CD4-positive, alpha-beta memory T cell (primary cell): ENCODE results near the gene TSR3. TPM values are rescaled to one million over a fixed set of nuclear protein-coding genes. Genes with fewer than 3 reads are reported as not detected.

Source experiments
- CTCF ChIA-PET: fragments of 350-600 bp; sonication (Branson Sonifier 250); formaldehyde crosslinking; loops from one replicate; lab custom pipeline; 2021; ENCODE audit warnings: inconsistent platforms; ENCODE audit not compliant: partially characterized antibody; lab: Charles Lee
- POLR2A ChIA-PET: fragments of 350-600 bp; sonication (Branson Sonifier 250); formaldehyde crosslinking; loops from one replicate; lab custom pipeline; 2021; ENCODE audit not compliant: partially characterized antibody; lab: Charles Lee
- DNase-seq, 5 donors: peaks; one replicate each; pipeline versions ENCODE4 v3.0.0 to v3.0.0-alpha.2; 2020 to 2022; ENCODE audit warnings: mixed read lengths in 1 of 5
- H3K27ac ChIP-seq: one replicate; pipeline ENCODE4 v1.7.0; 2013; ENCODE audit warnings: low read depth, low read length
- H3K27me3 ChIP-seq: 2 replicates; pipeline ENCODE4 v1.7.0; 2013; ENCODE audit warnings: mild to moderate bottlenecking, low read length, moderate library complexity; ENCODE audit not compliant: insufficient read depth
- H3K36me3 ChIP-seq: 2 replicates; pipeline ENCODE4 v1.7.0; 2013; ENCODE audit warnings: mild to moderate bottlenecking, low read length, moderate library complexity; ENCODE audit not compliant: insufficient read depth
- H3K4me1 ChIP-seq: 2 replicates; pipeline ENCODE4 v1.7.0; 2013; ENCODE audit warnings: mild to moderate bottlenecking, low read length, moderate library complexity; ENCODE audit not compliant: insufficient read depth
- H3K4me3 ChIP-seq, 2 donors: one replicate each; pipeline ENCODE4 v1.7.0; 2013; ENCODE audit warnings: low read length in 2 of 2, mild to moderate bottlenecking in 1 of 2
- H3K9me3 ChIP-seq, 2 donors: one replicate each; pipeline ENCODE4 v1.7.0; 2013; ENCODE audit warnings: low read length in 2 of 2, control low read depth in 1 of 2; ENCODE audit not compliant: control insufficient read depth in 1 of 2
- H3K27ac Mint-ChIP-seq, 7 donors: one replicate each; pipeline ENCODE4 v1.8.0; 2020 to 2021; ENCODE audit warnings: mixed read lengths in 7 of 7, mild to moderate bottlenecking in 6 of 7, inconsistent platforms in 3 of 7, moderate library complexity in 3 of 7
- H3K27me3 Mint-ChIP-seq, 2 donors: one replicate each; pipeline ENCODE4 v1.8.0; 2020 to 2021; ENCODE audit warnings: mixed read lengths in 2 of 2
- H3K36me3 Mint-ChIP-seq, 2 donors: one replicate each; pipeline ENCODE4 v1.8.0; 2020 to 2021; ENCODE audit warnings: mixed read lengths in 2 of 2, inconsistent platforms in 1 of 2, mild to moderate bottlenecking in 1 of 2
- H3K4me1 Mint-ChIP-seq, 4 donors: one replicate each; pipeline ENCODE4 v1.8.0; 2020 to 2021; ENCODE audit warnings: mixed read lengths in 4 of 4, mild to moderate bottlenecking in 1 of 4
- H3K4me3 Mint-ChIP-seq, 8 donors: one replicate each; pipeline ENCODE4 v1.8.0; 2020 to 2021; ENCODE audit warnings: mixed read lengths in 8 of 8, mild to moderate bottlenecking in 7 of 8, moderate library complexity in 6 of 8, inconsistent platforms in 3 of 8
- H3K9me3 Mint-ChIP-seq, 8 donors: one replicate each; pipeline ENCODE4 v1.8.0; 2020 to 2021; ENCODE audit warnings: mixed read lengths in 8 of 8, mild to moderate bottlenecking in 5 of 8, inconsistent platforms in 3 of 8, moderate library complexity in 1 of 8
- intact Hi-C: fragments of 100-400 bp; cut with micrococcal nuclease; formaldehyde crosslinking; loops from one replicate; pipeline ENCODE4 v1.15.1; 2023
- polyA plus RNA-seq, 2 donors: library from polyadenylated mRNA; unstranded; fragments of 300-500 nt; fragmentation: Illumina TruSeq; gene quantifications; one replicate each; pipeline ENCODE4 v1.2.3, GENCODE V29; 2021
- total RNA-seq, 2 experiments: library from RNA; stranded (reverse); gene quantifications; one replicate each; pipeline ENCODE4 v1.2.3, GENCODE V29; 2021

The TSR3 gene
- 10 to 100 TPM; 38.1 to 40.3 TPM for total RNA-seq
- 100 to 1,000 TPM in 1 of 2 donors, 10 to 100 TPM in 1; 99.0 to 116 TPM for polyA plus RNA-seq

DNA sequence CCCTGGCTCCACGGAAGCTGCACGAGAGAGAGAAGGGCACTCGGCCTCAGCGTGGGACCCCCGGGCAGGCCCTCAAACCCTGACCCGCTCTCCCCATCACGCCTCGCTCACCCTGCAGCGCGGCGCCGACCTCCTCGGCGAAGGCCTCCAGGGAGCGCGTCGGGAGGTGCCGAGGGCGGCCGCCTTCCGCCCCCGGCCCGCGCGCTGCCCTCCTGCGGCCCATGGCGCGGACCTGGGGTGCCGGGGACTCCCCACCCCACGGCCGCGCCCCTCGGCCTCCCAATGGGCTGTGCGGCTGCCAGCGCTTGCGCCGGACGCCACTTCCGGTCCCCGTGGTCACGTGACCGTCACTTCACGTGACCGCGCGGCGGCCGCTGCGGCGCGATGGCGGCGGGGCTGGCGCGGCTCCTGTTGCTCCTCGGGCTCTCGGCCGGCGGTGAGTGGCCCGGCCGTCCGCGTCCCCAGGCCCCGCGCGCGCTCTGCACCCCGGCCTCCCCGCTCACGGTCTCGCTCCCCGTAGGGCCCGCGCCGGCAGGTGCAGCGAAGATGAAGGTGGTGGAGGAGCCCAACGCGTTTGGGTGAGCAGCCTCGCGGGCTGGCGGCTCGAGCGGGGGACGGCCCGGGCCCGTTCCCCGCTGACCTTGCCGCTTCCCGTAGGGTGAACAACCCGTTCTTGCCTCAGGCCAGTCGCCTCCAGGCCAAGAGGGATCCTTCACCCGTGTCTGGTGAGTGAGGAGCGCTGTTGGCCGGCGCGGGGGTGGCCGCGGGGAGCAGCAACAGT is at the start of gene TSR3, which contains the start of gene GNPTG:
Gene TSR3 (minus strand): TSS at position 297 of the 781 bp plus-strand sequence. CDS start 74 bp downstream, at position 223.
Gene GNPTG (plus strand): TSS at position 350 of the 781 bp plus-strand sequence. CDS start 35 bp downstream, at position 385.
- peak within 1 kb of the TSS; percentile 75 for H3K27ac ChIP-seq
- no peaks in the 10 kb centered on the region for H3K27me3 Mint-ChIP-seq
- H3K36me3 Mint-ChIP-seq: peaks cover 4 to 8% of the 10 kb centered on the region in 2 donors
- H3K4me1 Mint-ChIP-seq: peaks cover 18 to 52% (median 29%) of the 10 kb centered on the region in 4 donors
- peak within 1 kb of the TSS; percentile 32 to 82 for H3K4me3 ChIP-seq
- CTCF ChIA-PET: no interaction called here
- peak within 1 kb of the TSS; percentile 82 to 96 (median 91) for H3K27ac Mint-ChIP-seq
- H3K9me3 Mint-ChIP-seq: peaks cover 0 to 11% (median 0%) of the 10 kb centered on the region in 8 donors
- peaks cover 23% of the 10 kb centered on the region for H3K4me1 ChIP-seq
- POLR2A ChIA-PET: interaction anchor here (1.1 to 1.9 kb wide), 4 partner anchors 9 to 42 kb away, joined by 3 to 7 read pairs (median 4); partner anchors contain the start of gene UBE2I
- no peaks in the 10 kb centered on the region for H3K9me3 ChIP-seq
- DNase-seq: peak; percentile 82 to 91 (median 85)
- intact Hi-C loops: loop anchor here (1.0 kb wide), 1 partner anchor 42 kb away; the partner anchor contains the start of gene UBE2I
- no peaks in the 10 kb centered on the region for H3K27me3 ChIP-seq
- peaks cover 17% of the 10 kb centered on the region for H3K36me3 ChIP-seq
- peak within 1 kb of the TSS; percentile 80 to 90 (median 84) for H3K4me3 Mint-ChIP-seq

DNA sequence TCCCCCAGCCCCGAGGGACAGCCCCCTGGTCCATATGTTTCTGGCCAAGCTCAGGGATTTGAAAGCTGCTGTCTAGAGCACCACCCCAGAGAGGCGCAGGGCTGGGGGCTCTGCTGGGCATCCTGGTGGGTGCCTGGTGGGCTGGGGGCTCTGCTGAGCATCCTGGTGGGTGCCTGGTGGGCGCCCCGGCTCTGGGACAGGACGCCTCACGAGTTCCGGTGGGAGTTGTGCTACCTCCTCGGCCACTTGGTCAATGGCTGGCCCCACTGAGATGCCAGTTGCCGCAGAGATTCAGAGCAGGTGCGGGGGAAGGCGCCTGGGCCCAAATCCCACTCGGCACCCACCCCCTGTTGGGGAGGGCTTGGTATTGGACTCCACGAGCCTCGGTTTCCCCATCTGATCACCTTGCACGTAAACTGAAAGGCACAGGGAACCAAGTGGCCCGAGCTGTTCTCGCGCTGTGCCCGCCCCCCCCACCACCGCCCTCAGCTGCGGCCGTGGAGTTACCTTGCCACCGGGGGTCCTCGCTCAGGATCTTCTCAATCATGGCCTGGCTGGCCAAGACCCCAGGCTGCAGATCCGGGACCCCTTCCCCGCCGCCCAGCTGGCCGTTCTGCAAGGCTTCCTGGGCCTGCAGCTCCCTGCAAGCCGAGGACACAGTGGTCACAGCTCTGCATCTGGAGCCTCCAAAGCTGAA is 49.5 kb upstream of the TSR3 start:
- Histone ChIP-seq H3K9me3 (no peaks in the 10 kb centered on the region), H3K27me3 (no peaks in the 10 kb centered on the region), H3K36me3 (peaks cover 35% of the 10 kb centered on the region), H3K4me1 (no peaks in the 10 kb centered on the region), H3K4me3 (no peak overlapping the region), H3K27ac (no peak overlapping the region)
- H3K27ac Mint-ChIP-seq: no peak overlapping the region
- peaks cover 13 to 37% of the 10 kb centered on the region in 2 donors for H3K36me3 Mint-ChIP-seq
- no peak overlapping the region for H3K4me3 Mint-ChIP-seq
- no peak for DNase-seq
- peaks cover 0 to 20% (median 2%) of the 10 kb centered on the region in 4 donors for H3K4me1 Mint-ChIP-seq
- CTCF ChIA-PET: interaction anchor here (0.8 kb wide), 1 partner anchor 21 kb away, joined by 3 read pairs; no protein-coding TSS in a partner anchor
- no peaks in the 10 kb centered on the region for H3K27me3 Mint-ChIP-seq
- POLR2A ChIA-PET: no interaction called here
- intact Hi-C loops: no loop called here
- H3K9me3 Mint-ChIP-seq: peaks cover 0 to 2% (median 0%) of the 10 kb centered on the region in 8 donors

DNA sequence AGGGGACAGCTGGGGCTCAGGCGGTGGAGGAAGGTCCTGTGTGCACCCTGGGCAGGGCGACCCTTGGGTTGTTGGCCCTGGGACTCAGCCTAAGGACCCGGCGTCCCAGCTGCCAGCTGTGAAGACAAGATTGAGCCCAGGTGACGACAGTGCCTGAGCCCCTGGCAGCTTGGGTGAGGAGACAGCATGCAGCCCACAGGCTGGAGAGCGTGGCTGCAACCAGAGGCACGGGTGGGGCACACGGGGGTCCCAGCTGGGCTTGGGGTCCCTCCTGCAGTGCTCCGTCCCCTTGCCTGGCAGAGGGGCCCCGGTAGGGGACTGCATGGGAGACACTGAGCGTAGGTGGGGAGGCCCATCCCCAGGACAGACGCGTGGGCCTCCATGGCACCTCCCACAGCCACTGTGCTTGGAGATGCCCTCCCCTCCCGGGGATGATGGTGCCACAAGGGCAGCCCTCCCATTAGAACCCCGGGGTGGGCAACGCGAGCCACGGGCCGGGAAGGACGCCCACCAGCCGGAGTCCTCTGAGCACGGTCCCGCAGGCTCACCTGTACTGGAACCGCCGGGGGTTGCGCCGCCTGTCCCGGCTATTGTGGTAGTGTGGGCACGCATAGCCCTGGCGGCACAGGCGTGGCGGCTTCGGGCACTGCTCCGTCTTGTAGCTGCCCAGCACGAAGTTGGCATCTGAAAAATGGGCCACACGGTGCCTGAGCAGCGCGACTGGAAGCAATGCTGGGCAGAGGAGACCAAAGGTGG is 47.3 kb upstream of the TSR3 start:
- no peak for DNase-seq
- intact Hi-C loops: no loop called here
- peaks cover 35% of the 10 kb centered on the region for H3K36me3 ChIP-seq
- H3K4me3 ChIP-seq: no peak overlapping the region
- H3K27ac ChIP-seq: no peak overlapping the region
- H3K27me3 Mint-ChIP-seq: no peaks in the 10 kb centered on the region
- no peaks in the 10 kb centered on the region for H3K27me3 ChIP-seq
- CTCF ChIA-PET: no interaction called here
- H3K9me3 Mint-ChIP-seq: no peaks in the 10 kb centered on the region
- peaks cover 13 to 41% of the 10 kb centered on the region in 2 donors for H3K36me3 Mint-ChIP-seq
- no peak overlapping the region for H3K4me3 Mint-ChIP-seq
- POLR2A ChIA-PET: no interaction called here
- H3K4me1 Mint-ChIP-seq: peaks cover 0 to 11% (median under 1%) of the 10 kb centered on the region in 4 donors
- H3K27ac Mint-ChIP-seq: no peak overlapping the region
- H3K4me1 ChIP-seq: no peaks in the 10 kb centered on the region
- no peaks in the 10 kb centered on the region for H3K9me3 ChIP-seq

DNA sequence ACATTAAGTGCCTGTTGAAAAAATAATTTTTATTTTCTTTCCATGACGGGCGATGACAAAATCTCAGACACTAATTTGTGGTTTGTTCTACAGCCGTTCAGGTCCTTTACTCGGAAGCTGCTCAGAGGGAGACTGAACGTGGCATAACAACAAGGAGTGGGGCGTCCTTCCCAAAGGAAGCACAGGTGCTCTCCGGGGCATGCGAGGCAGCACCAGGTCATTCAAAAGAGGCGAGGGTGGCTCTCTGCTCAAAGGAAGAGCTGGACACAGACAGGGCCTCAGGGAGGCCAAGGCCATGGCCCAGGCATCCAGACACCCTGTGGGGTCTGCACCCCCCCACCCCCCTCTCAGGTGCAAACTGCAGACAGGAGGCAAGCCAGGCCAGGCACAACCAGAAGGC is 46.7 kb upstream of the TSR3 start:
- no peak overlapping the region for H3K4me3 ChIP-seq
- H3K4me1 ChIP-seq: no peaks in the 10 kb centered on the region
- Mint-ChIP-seq H3K27me3 (no peaks in the 10 kb centered on the region), H3K4me1 (peaks cover 0 to 8% (median under 1%) of the 10 kb centered on the region in 4 donors), H3K27ac (no peak overlapping the region), H3K4me3 (no peak overlapping the region), H3K9me3 (no peaks in the 10 kb centered on the region), H3K36me3 (peaks cover 13 to 39% of the 10 kb centered on the region in 2 donors)
- H3K27ac ChIP-seq: no peak overlapping the region
- H3K9me3 ChIP-seq: no peaks in the 10 kb centered on the region
- peaks cover 37% of the 10 kb centered on the region for H3K36me3 ChIP-seq
- intact Hi-C loops: no loop called here
- no peaks in the 10 kb centered on the region for H3K27me3 ChIP-seq
- ChIA-PET POLR2A (no interaction called here), CTCF (interaction anchor here (0.5 kb wide), 1 partner anchor 1015 kb away, joined by 3 read pairs; no protein-coding TSS in a partner anchor)
- no peak for DNase-seq

- H3K4me3 Mint-ChIP-seq: no peak overlapping the region
- peaks cover 0 to 6% (median 0%) of the 10 kb centered on the region in 4 donors for H3K4me1 Mint-ChIP-seq
- H3K4me1 ChIP-seq: no peaks in the 10 kb centered on the region
- DNase-seq: no peak
- H3K9me3 ChIP-seq: no peaks in the 10 kb centered on the region
- H3K4me3 ChIP-seq: no peak overlapping the region
- no peak overlapping the region for H3K27ac ChIP-seq
- H3K27ac Mint-ChIP-seq: no peak overlapping the region
- intact Hi-C loops: no loop called here
- H3K36me3 Mint-ChIP-seq: peaks cover 16 to 40% of the 10 kb centered on the region in 2 donors
- no peaks in the 10 kb centered on the region for H3K9me3 Mint-ChIP-seq
- peaks cover 38% of the 10 kb centered on the region for H3K36me3 ChIP-seq
- ChIA-PET POLR2A (no interaction called here), CTCF (interaction anchor here (0.5 kb wide), 1 partner anchor 1016 kb away, joined by 3 read pairs; no protein-coding TSS in a partner anchor)
- H3K27me3 Mint-ChIP-seq: no peaks in the 10 kb centered on the region
- H3K27me3 ChIP-seq: no peaks in the 10 kb centered on the region
Observed at GRCh38 chr16:1397779-1398178, 46.1 kb upstream of the TSR3 start.

GRCh38 chr16:1395444-1396031 is 43.9 kb upstream of the TSR3 start:
- Histone ChIP-seq H3K9me3 (no peaks in the 10 kb centered on the region), H3K4me3 (no peak overlapping the region), H3K4me1 (no peaks in the 10 kb centered on the region), H3K27ac (no peak overlapping the region), H3K36me3 (peaks cover 34% of the 10 kb centered on the region), H3K27me3 (no peaks in the 10 kb centered on the region)
- peaks cover 0 to 2% (median 0%) of the 10 kb centered on the region in 8 donors for H3K9me3 Mint-ChIP-seq
- H3K4me3 Mint-ChIP-seq: no peak overlapping the region
- H3K27ac Mint-ChIP-seq: no peak overlapping the region
- ChIA-PET POLR2A (no interaction called here), CTCF (no interaction called here)
- intact Hi-C loops: no loop called here
- H3K27me3 Mint-ChIP-seq: no peaks in the 10 kb centered on the region
- H3K4me1 Mint-ChIP-seq: peaks cover 0 to 1% (median 0%) of the 10 kb centered on the region in 4 donors
- H3K36me3 Mint-ChIP-seq: peaks cover 23 to 39% of the 10 kb centered on the region in 2 donors
- DNase-seq: no peak
